Hepatocyte (in vitro differentiated cells): ENCODE results near the gene ADAMTS12.

Experiments
- CTCF ChIP-seq: fragments of 200-600 bp; sonication (generic); IDR thresholded peaks from 2 replicates; pipeline ENCODE4 v1.5.1; 2016; ENCODE audit warnings: antibody characterized with exemption, mild to moderate bottlenecking; ENCODE audit not compliant: poor library complexity
- EZH2phosphoT487 ChIP-seq: fragments of 200-600 bp; sonication (generic); IDR thresholded peaks from one replicate; pipeline ENCODE4 v1.6.1; 2018; ENCODE audit warnings: antibody characterized with exemption, mild to moderate bottlenecking, low read depth, moderate library complexity; ENCODE audit not compliant: unreplicated experiment, severe bottlenecking

DNA sequence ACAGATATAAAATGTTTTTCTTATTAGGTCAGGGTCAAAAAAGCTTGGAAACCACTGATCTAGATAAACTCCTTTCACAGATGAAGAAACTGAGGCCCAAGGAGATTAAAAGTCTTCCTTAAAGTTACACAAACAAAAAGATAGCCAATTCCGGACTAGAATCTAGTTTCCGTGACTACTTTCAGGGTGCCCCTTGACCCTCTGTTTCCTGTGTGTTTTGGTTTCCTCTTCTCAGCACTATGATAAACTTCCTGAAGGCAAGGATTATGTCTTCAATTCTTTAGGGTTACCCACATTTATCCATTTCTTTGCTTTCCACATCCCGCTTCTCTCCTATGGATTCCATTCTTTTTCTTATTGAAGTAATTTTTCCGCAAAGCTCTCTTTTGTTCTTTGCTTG lies 83.1 kb downstream of the ADAMTS12 start:
- TF ChIP-seq CTCF: no peak
- TF ChIP-seq EZH2phosphoT487: no peak
